Adipocyte (in vitro differentiated cells): ENCODE results near the gene DBNDD2.

Experiments used
- DNase-seq: peaks from one replicate; pipeline ENCODE4 v3.0.0-alpha.2; 2015; ENCODE audit warnings: low read depth
- H3K27me3 ChIP-seq: replicated peaks from 2 replicates; pipeline ENCODE4 v1.7.0; 2013; ENCODE audit warnings: mild to moderate bottlenecking, low read length, moderate library complexity; ENCODE audit not compliant: control insufficient read depth, insufficient read depth
- H3K36me3 ChIP-seq: 2 replicates; pipeline ENCODE4 v1.7.0; 2013; ENCODE audit warnings: low read length, mild to moderate bottlenecking, moderate library complexity; ENCODE audit not compliant: control insufficient read depth, insufficient read depth, severe bottlenecking
- H3K4me1 ChIP-seq: 2 replicates; pipeline ENCODE4 v1.7.0; 2013; ENCODE audit warnings: mild to moderate bottlenecking, low read length, moderate library complexity; ENCODE audit not compliant: control insufficient read depth, insufficient read depth
- H3K4me3 ChIP-seq: 2 replicates; pipeline ENCODE4 v1.7.0; 2013; ENCODE audit warnings: mild to moderate bottlenecking, low read length, moderate library complexity
- H3K9ac ChIP-seq: 2 replicates; pipeline ENCODE4 v1.7.0; 2013; ENCODE audit warnings: mild to moderate bottlenecking, low read length, moderate library complexity
- H3K9me3 ChIP-seq: 2 replicates; pipeline ENCODE4 v1.7.0; 2013; ENCODE audit warnings: mild to moderate bottlenecking, low read length, moderate library complexity; ENCODE audit not compliant: control insufficient read depth

DBNDD2 gene

GRCh38 chr20:45407783-45408645 is at the start of gene DBNDD2:
TSS of gene DBNDD2 (plus strand) at chr20:45408289. CDS start at chr20:45408468, 179 bp downstream.
- H3K4me1 ChIP-seq = no peaks in the 10 kb centered on the region
- no peaks in the 10 kb centered on the region for H3K27me3 ChIP-seq

GRCh38 chr20:45359069-45359405 is 49.1 kb upstream of the DBNDD2 start:
- Histone ChIP-seq H3K4me3 (peak overlapping the region; percentile 58), H3K9ac (peak overlapping the region; percentile 21), H3K4me1 (peaks cover 56% of the 10 kb centered on the region), H3K36me3 (no peaks in the 10 kb centered on the region), H3K27me3 (no peaks in the 10 kb centered on the region), H3K9me3 (no peaks in the 10 kb centered on the region)
- DNase-seq = peak; percentile 44

More at GRCh38 chr20:45407783-45408645, at the start of gene DBNDD2:
- Histone ChIP-seq H3K9ac (peak within 1 kb of the TSS; percentile 73), H3K36me3 (no peaks in the 10 kb centered on the region), H3K4me3 (peak within 1 kb of the TSS; percentile 85), H3K9me3 (no peaks in the 10 kb centered on the region)
- DNase-seq = no peak

DNA sequence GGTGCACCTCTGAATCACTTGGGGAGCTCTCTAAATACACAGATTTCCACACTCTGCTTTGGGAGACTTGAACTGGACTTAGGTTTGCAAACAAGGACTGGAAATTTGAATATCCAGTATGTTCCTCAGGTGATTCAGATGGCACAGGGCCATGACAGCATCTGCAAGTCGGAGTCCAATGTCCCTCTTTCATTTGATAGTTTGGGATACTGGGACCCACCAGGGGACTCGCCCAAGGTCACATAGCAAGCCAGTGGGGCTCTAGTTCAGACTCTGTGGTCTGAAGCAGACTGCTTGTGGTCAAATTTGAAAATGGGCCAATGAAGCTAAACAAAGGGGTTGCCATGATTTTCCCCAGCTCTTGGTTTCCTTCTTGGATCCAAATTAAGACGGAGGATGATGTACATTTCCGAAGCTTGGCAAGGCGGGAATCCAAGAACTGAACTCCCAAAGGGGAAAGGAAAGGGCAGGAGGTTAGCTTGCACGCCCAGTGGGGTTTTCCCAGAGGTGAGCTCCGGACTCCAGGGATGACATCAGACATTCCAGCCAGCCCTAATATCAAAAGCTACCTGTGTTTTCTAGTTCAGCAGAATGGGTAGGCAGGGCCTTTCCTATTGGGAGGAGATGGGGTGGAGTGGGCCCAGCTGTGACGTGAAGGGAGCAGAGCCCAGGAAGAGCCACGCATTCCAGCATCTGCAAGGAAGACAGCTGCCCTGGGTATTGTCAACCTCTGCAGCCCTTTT is 48.5 kb upstream of the DBNDD2 start:
- peak; percentile 25 for DNase-seq
- Histone ChIP-seq H3K27me3 (no peaks in the 10 kb centered on the region), H3K9ac (peak overlapping the region; percentile 9), H3K4me1 (peaks cover 55% of the 10 kb centered on the region), H3K4me3 (peak overlapping the region; percentile 58), H3K9me3 (no peaks in the 10 kb centered on the region), H3K36me3 (no peaks in the 10 kb centered on the region)

DNA sequence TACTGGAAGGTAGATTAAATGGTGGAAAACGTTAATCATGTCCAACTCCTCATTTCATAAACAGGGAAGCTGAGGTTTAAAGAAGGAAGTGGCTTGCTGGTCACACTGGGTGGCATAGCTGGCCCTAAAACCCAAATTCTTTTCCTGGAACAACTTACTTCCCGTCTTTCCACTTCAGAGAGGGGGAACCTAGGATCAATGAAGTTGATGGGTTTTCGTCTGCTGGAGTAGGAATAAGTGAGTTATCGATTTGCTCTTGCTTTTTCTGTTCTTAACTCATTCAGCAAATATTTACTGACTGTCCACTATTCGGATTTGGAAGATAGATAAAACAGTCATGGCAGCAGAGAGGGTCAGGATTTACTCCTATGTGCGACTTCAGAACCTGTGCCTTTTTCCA is 46.3 kb upstream of the DBNDD2 start:
- Histone ChIP-seq H3K4me1 (peaks cover 42% of the 10 kb centered on the region), H3K9me3 (no peaks in the 10 kb centered on the region), H3K9ac (no peak overlapping the region), H3K4me3 (no peak overlapping the region), H3K36me3 (peaks cover 13% of the 10 kb centered on the region), H3K27me3 (no peaks in the 10 kb centered on the region)
- no peak for DNase-seq

DNA sequence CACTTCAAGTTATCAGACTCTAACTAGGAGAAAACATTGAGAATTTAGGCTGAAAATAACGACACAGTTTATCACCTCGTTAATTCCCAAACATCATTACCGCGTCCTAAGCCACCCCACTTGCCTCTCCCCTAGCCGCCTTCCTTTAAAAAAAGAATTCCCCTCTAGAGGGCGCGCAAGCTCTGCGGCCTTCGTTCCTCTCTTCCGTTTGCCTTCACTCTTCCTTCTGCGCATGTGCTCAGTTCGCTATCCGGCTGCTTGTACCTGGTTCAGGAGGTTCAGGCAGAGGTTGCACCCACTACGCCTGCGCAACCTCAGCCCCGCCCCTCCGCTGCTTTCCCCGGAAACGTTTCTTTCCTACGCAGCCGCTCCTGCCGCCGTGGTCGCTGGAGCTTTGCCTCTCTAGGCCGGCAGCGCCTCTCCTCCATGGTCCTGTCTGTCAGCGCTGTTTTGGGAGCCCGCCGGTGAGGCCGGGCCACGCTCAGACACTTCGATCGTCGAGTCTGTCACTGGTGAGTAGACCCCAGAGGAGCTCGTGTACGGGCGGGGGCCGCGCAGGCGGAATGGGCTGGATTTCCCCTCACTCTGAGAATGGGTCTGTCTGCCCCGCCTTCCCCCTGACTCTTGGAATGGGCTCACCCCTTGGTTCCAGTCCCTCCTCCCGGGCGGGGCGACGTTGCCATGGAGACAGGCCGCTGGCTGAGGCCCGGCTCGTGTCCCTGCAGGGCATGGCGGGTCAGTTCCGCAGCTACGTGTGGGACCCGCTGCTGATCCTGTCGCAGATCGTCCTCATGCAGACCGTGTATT is 45.1 kb upstream of the DBNDD2 start, which contains the start of gene SYS1:
Gene SYS1 (plus strand): TSS at position 353 of the 807 bp plus-strand sequence. CDS start 376 bp downstream, at position 729.
- Histone ChIP-seq H3K9me3 (no peaks in the 10 kb centered on the region), H3K4me1 (peaks cover 39% of the 10 kb centered on the region), H3K36me3 (peaks cover 25% of the 10 kb centered on the region), H3K4me3 (peak within 1 kb of the TSS; percentile 94), H3K9ac (peak within 1 kb of the TSS; percentile 99), H3K27me3 (no peaks in the 10 kb centered on the region)
- DNase-seq = peak; percentile 99

DNA sequence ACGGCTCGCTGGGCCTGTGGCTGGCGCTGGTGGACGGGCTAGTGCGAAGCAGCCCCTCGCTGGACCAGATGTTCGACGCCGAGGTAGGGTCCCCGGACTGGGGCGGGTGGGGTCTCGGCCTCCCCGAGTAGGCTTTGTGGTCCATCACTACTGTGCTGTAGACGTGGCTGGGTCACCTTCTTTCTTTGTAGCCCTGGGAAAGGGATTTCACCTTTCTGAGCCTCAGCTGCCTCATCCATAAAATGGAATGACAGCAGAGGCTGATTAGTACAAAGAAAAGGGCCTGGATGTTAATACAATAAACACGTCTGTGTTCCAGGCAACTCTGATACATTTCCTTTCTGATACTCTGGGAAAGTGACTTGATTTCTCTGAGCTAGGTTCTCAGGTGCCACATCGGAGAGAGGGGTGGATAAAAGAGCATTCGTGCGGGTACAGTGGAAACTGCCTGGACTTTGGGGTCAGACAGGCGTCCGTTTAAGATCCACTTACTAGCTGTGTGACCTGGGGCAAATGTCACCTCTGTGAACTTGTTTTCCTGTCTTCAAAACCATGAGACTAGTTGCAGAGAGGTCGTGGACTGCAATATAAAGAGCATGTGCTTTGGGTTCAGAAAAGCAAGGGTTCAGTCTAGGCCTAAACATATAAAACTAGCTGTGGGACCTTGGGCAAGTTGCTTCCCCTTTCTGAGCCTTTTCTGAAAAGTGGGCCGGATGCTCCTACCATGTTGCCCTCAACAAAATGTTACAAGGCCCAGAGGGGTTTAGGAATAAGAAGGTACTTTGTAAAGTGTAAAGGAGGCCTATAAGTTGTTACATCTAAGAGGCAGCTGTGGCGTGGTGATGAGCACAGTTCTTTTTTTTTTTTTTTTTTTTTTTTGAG is 44.2 kb upstream of the DBNDD2 start:
- no peaks in the 10 kb centered on the region for H3K27me3 ChIP-seq
- peaks cover 36% of the 10 kb centered on the region for H3K4me1 ChIP-seq
- peaks cover 29% of the 10 kb centered on the region for H3K36me3 ChIP-seq
- H3K9me3 ChIP-seq = no peaks in the 10 kb centered on the region
- H3K9ac ChIP-seq = peak overlapping the region; percentile 99
- no peak for DNase-seq
- H3K4me3 ChIP-seq = peak overlapping the region; percentile 94

DNA sequence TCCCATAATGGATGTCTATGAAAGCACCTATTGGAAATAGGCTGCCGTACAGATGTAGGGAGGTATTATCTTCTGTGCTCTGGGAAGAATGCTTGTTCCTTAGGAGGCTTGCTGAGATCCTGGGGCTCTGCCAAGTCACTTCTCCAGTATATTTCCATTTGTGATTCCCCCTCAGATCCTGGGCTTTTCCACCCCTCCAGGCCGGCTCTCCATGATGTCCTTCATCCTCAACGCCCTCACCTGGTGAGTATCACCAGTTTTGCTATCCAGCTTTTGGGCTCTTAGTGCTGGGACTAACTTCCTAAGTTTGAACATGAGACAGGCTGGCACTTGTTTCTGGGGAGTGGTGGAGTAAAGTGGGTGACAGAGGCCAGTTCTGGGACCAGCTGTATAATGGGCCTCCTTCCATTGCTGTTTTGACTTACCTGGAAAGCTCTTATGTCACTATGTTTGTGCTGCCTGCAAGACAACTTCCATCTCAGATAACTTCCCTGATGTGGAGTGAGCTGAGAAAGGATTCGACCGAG is 42.6 kb upstream of the DBNDD2 start:
- peaks cover 29% of the 10 kb centered on the region for H3K36me3 ChIP-seq
- H3K9ac ChIP-seq = no peak overlapping the region
- H3K4me1 ChIP-seq = peaks cover 21% of the 10 kb centered on the region
- DNase-seq = no peak
- H3K27me3 ChIP-seq = no peaks in the 10 kb centered on the region
- H3K4me3 ChIP-seq = no peak overlapping the region
- H3K9me3 ChIP-seq = no peaks in the 10 kb centered on the region

DNA sequence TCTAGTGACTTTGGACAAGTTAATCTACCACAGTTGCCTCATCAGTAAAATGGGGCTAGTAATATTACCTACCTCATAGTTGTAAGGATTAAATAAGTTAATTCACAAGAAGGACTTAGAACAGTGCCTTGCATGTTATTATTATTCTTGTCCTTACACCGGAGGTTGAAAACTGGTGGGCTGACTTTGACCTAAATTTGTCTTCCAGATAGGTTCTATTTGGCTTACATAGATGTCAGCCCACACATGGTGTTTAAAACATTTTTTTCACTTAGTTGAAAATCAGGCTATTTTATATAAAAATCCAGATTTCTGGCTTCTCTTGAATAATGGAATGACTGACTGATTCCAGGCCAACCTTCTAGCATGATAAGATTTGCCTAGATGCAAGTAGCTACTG is 41.9 kb upstream of the DBNDD2 start:
- Histone ChIP-seq H3K4me3 (no peak overlapping the region), H3K4me1 (peaks cover 17% of the 10 kb centered on the region), H3K36me3 (peaks cover 29% of the 10 kb centered on the region), H3K27me3 (no peaks in the 10 kb centered on the region), H3K9me3 (no peaks in the 10 kb centered on the region), H3K9ac (no peak overlapping the region)
- no peak for DNase-seq

DNA sequence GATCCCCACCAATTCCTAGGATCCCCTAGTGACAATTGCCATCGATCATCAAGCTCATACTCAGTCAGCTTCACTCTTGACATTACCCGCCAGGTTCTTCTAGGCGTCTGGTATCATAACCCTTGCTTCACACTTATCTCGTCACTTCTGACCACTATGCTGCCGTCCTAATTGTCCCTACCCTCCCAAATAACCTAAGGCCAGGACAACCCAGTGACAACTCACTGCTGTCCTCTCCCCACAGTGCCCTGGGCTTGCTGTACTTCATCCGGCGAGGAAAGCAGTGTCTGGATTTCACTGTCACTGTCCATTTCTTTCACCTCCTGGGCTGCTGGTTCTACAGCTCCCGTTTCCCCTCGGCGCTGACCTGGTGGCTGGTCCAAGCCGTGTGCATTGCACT is 41.5 kb upstream of the DBNDD2 start:
- Histone ChIP-seq H3K9ac (no peak overlapping the region), H3K36me3 (peaks cover 29% of the 10 kb centered on the region), H3K4me3 (no peak overlapping the region), H3K9me3 (no peaks in the 10 kb centered on the region), H3K4me1 (peaks cover 17% of the 10 kb centered on the region), H3K27me3 (no peaks in the 10 kb centered on the region)
- DNase-seq = no peak

GRCh38 chr20:45367126-45367525 is 41.0 kb upstream of the DBNDD2 start:
- Histone ChIP-seq H3K4me1 (peaks cover 17% of the 10 kb centered on the region), H3K27me3 (no peaks in the 10 kb centered on the region), H3K9ac (no peak overlapping the region), H3K9me3 (no peaks in the 10 kb centered on the region), H3K4me3 (no peak overlapping the region), H3K36me3 (peaks cover 29% of the 10 kb centered on the region)
- DNase-seq = no peak
